ENCODE data around the gene MEIOB.
"Not testable (repeated sequence)": the region's sequence is repeated elsewhere in the genome, so short reads cannot be mapped to it uniquely, and the experiment has no call there.

The MEIOB gene

GRCh38 chr16:1906055-1906845, 34.3 kb upstream of the MEIOB start:
- no peak for DNase-seq

DNA sequence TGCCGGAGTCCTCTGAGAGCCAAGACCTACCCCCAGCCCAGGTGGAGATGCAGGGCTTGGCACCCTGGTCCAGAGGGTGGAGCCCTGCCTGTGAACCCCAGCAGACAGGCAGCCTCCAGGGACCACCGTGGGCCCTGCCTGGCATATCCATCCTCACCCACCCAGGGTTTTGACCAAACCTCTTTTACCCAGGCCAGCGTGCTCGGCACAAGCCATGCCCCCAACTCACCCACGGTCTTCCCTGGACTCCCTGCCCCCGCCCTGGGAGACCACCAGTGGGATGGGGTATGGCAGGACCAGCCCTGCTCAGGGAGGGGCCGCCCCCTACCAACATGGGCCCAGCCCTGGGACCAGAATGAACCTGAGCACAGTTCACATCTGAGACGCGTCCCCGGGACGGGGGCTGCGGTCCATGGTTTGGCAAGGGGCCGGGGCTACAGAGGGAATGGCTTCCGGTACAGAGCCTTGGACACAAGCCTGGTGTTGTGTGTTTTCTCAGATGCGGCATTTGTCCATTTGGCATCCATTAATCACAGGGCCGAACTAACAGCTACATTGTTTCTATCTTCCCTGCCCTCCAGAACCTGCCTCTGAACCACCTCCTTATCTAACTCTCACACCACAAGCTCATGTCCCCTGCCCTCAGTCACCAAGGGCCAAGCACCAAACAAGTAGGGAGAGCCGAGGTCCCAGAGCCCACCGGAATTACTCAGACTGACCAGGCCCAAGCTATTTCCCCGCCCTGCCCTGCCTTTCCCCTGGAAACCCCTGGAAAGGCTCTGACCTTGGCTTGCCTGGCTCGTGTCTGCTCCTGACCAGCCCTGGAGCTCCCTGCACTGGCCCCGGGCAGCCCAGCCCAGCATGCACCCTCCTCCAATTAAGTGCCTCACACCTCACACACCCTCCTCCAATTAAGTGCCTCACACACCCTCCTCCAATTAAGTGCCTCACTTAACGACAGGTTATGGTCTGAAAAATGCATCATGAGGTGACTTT, 32.2 kb upstream of the MEIOB start:
- DNase-seq, result no peak

DNA sequence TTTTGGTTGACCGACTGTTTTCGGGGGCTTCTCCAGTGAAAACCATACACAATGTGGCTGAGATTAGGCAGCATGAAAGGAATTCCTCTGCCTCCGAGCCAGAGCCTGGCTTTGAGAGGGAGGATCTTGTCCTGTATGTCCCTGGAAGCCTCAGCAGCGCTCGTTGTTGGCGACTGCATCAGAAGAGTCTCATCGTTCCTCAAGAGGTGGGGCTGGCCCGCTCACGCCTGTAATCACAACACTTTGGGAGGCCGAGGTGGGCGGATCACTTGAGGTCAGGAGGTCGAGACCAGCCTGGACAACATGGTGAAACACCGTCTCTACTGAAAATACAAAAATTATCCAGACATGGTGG, 31.2 kb upstream of the MEIOB start:
- DNase-seq, result no peak

GRCh38 chr16:1902547-1903219, 30.7 kb upstream of the MEIOB start:
- DNase-seq, result no peak

- DNase-seq, result no peak
Observed at GRCh38 chr16:1900452-1900774, 28.4 kb upstream of the MEIOB start.

DNA sequence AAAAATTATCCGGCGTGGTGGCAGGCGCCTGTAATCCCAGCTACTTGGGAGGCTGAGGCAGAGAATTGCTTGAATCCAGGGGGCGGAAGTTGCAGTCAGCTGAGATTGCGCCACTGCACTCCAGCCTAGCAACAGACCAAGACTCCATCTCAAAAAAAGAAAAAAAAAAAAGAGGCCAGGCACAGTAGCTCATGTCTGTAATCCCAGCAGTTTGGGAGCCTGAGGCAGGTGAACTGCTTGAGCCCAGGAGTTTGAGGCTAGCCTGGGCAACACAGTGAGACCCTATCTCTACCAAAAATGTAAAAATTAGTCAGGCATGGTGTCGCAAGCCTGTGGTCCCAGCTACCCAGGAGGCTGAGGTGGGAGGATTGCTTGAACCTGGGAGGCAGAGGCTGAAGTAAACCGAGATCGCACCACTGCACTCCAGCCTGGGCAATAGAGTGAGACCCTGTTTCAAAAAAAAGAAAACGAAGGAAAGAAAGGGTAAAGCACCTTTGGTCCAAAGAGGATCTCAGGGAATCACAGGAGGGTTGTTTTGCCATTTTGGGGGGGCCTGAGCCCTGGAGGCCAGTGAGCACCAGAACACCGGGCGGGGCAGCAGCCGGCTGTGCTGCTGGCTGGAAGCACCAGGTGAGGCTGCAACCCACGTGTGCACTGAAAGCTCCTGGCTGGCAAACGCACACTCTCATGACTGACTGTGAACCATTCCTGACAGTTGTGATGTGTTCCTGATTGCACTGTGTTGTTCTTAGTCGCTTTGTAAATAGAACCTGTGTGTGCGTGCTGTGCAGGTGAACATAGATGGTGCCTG, 27.9 kb upstream of the MEIOB start:
- DNase-seq, result no peak

- not testable (repeated sequence) for DNase-seq
Observed at GRCh38 chr16:1897692-1898091, 25.7 kb upstream of the MEIOB start.

DNA sequence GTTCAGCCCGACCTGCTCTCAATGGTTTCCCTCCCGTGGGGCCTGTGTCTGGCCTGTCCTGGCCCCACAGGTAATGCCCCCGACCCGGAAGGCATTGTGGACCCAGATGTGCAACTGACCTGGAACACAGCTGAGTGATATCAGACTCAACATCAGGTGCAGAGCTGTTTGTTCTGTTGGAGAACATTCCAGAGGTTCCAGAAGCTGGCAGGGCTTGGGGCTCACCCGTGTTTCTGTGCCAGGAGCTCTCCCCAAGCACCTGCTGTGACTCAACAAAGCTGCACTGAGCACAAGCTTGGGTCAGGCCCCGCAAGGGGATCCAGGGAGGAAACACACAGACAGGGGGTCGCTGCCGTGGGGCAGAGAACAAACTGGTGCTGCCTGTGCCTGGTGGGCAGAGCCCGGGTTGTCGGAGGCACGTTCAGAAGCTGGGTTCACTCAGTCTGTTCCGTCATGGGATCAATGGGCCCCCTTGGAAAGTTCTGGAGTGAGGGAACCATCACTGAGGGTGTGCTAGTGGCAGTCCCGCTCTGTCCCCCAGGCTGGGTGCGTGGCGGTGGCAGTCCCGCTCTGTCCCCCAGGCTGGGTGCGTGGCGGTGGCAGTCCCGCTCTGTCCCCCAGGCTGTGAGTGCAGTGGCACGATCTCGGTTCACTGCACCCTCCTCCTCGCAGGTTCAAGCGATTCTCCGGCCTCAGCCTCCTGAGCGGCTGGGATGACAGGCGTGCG, 24.1 kb upstream of the MEIOB start:
- no peak for DNase-seq

GRCh38 chr16:1895068-1895467, 23.1 kb upstream of the MEIOB start:
- DNase-seq, result no peak

DNA sequence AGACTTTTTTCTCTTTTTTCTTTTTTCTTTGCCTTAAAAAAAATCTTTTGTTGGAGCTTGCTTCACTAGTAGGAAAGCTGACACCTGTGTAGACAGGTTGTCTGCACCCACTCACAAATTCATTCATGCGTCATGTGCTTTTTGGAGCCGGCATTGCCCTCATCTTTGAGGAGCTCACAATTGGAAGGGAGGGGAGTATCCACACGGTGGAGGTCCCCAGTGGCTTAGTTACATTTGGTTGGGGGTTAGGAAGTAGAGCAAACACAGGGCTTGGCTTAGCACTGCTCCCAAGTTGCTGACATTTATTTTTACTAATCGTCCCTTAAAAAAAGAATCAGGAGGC, 18.7 kb upstream of the MEIOB start:
- DNase-seq, result no peak

GRCh38 chr16:1890024-1890707, 18.2 kb upstream of the MEIOB start:
- no peak for DNase-seq

DNA sequence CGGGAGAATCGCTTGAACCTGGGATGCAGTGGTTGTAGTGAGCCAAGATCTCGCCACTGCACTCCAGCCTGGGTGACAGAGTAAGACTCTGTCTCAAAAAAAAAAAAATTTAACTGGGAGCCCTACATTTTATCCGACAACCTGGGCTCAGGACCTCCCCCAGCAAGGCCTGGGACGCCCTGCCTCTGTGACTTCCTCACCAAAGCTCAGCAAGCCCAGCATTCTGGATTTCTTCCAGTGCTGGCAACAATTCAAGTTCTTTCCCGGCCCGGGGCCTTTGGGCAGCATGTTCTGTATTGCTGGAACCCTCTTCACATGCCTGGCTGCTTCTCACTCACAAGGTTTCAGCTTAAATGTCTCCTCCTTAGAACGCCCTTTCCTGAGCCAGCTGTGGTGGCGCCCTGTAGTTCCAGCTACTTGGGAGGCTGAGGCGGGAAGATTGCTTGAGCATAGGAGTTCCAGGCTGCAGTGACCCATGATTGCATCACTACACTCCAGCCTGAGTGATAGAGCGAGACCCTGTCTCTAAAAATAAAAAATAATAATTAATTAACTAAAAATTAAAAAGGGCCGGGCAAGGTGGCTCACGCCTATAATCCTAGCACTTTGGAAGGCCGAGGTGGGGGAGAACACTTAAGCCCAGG, 15.9 kb upstream of the MEIOB start:
- no peak for DNase-seq

GRCh38 chr16:1884889-1885288, 12.9 kb upstream of the MEIOB start:
- no peak for DNase-seq

DNA sequence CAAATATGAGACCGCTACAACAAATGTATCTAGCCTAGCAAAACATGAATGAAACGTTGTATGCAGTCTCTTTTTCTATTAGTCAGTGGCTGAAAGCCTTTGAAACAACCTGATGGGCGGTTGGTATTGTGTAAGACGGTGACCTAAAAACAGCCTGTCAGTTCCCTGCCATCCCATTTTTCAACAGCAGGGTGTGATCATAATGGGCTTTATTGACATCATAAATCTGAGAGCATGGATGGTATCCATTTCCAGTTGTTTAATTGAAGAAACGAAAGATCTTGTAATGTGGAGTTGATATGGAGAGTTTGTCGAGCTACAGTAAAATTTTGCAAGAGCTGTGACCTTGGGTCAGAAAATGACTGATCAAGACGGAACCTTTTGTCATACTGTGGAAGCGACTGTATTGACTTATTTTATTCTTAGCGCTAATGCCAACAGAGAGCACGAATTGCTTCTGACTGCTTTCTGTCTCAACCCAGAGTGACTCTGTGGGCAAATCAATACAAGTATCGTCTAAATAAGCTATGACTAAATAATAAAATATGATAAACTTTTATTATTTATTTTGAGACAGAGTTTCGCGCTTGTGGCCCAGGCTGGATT, 12.3 kb upstream of the MEIOB start:
- DNase-seq, result no peak

DNA sequence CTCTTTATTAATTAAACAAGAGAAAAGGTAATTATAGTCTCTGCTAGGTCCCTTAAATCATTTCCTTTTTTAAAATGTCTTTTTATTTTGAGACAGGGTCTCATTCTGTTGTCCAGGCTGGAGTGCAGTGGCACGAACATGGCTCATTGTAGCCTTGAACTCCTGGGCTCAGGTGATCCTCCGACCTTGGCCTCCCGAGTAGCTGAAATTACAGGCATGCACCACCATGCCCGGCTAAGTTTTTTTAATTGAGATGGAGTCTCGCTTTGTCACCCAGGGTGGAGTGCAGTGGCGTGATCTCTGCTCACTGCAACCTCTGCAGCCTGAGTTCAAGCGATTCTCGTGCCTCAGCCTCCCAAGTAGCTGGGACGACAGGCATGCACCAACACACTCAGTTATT, 9.2 kb upstream of the MEIOB start:
- DNase-seq, result not testable (repeated sequence)

DNA sequence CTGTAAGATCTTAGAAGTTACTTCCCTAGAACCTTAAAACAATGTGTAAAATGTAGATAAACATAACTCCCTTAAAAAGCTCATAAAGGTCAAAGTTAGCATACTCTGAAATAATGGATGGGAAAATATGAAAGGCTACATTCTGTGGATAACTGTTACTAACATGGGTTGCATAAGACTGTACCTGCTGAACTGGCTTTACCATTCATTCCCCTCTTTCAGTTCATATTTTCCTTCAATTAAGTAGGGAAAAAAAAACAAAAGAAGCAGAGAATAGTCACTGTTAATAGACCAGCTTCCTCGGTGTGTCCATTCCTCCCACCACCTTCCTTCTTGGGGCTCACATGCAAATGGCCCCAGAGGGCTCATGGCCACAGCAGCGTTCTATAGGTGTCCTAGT, 7.5 kb upstream of the MEIOB start:
- DNase-seq, result no peak

- no peak for DNase-seq
Observed at GRCh38 chr16:1878256-1878655, 6.3 kb upstream of the MEIOB start.

DNA sequence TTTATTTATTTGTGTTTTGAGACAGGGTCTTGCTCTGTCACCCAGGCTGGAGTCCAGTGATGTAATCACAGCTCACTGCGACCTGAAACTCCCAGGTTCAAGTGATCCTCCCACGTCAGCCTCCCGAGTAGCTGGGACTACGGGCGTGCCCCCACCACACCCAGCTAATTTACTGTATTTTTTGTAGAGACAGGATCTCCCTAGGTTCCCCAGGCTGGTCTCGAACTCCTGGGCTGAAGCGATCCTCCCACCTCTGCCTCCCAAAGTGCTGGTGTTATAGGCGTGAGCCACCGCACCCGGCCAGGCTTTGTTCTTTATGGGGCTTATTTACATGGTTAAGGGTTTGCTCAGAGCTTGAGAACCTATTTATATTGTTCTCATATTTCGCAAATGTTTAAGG, 5.8 kb upstream of the MEIOB start:
- no peak for DNase-seq

DNA sequence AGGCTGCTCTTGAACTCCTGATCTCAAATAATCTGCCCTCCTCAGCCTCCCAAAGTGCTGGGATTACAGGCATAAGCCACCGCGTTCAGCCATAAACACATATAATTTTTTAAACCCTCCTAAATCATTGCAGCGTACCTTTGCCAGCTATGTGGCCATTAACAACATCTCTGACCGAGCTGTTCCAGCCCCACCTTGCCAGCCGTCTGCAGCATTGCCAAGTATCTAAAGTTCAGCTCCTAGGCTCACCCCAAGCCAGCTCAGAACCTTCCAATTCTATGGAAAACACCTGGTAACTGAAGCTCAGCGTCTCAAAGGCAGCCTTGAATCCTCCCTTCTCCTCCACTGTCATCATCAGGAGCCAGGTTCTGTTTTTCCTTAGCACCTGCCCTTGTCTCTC, 5.1 kb upstream of the MEIOB start:
- no peak for DNase-seq

DNA sequence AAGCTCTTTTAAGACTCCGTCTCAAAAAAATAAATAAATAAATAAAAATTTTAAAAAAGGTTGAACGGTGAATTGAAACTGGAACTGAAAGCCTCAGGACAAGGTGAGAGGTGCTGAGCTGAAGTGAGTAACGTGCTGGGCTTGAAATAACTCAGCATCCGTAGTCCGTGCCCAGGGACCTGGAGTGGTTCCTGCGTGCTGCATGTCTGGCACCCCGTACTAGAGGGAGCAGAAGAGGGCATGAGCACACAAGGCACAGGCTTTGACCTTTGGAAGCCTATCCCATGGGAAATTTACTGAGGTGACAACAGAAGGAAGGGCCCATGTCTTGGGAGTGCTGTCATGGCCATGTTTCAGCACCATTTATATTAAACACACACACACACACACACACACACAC, 4.5 kb upstream of the MEIOB start:
- DNase-seq, result peak in 1 of 2 experiments; percentile 28

DNA sequence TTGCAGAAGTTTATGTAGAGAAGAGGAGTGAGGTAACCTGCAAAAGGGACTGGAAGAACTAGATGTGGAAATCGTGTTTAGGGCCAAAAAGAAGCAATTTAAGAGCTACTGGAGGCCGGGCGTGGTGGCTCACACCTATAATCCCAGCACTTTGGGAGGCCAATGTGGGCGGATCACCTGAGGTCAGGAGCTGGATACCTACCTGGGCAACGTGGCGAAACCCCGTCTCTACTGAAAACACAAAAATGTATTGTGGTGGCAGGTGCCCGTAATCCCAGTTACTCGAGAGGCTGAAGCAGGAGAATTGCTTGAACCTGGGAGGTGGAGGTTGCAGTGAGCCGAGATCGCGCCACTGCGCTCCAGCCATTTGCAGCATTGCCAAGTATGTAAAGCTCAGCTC, 4.1 kb upstream of the MEIOB start:
- not testable (repeated sequence) for DNase-seq
